GM12864 (cell line): Measurements from ENCODE around the gene TCF7L2.

Source experiments
- DNase-seq: peaks from one replicate; pipeline ENCODE4 v3.0.0-alpha.2; 2011; ENCODE audit warnings: low read depth
- H3K4me3 ChIP-seq: 2 replicates; pipeline ENCODE4 v1.5.1; 2011; ENCODE audit warnings: mild to moderate bottlenecking, low read depth, low read length, control low read depth
- TF ChIP-seq, protein P1 (sequence below): IDR thresholded peaks from 2 replicates; pipeline ENCODE4 v1.5.1; 2011; ENCODE audit warnings: low read depth, mild to moderate bottlenecking, moderate library complexity, low read length, control low read depth, inconsistent platforms; ENCODE audit errors: missing control alignments

TCF7L2 gene

DNA sequence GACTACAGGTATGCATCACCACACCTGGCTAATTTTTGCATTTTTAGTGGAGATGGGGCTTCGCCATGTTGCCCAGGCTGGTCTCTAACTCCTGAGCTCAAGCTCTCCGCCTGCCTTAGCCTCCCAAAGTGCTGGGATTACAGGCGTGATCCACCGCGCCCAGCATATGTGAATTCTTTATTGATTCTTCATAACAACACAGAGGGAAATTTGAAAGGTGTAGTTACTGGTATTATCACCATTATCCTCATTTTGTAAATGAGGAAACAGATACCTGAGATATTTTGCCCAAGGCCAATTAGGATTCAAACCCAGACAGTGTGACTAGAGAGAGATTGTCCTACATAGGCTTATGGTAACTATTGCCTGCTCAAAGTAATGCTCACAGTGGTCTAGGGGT, 22.6 kb downstream of the TCF7L2 start:
- DNase-seq = no peak
- TF ChIP-seq, protein P1, sequence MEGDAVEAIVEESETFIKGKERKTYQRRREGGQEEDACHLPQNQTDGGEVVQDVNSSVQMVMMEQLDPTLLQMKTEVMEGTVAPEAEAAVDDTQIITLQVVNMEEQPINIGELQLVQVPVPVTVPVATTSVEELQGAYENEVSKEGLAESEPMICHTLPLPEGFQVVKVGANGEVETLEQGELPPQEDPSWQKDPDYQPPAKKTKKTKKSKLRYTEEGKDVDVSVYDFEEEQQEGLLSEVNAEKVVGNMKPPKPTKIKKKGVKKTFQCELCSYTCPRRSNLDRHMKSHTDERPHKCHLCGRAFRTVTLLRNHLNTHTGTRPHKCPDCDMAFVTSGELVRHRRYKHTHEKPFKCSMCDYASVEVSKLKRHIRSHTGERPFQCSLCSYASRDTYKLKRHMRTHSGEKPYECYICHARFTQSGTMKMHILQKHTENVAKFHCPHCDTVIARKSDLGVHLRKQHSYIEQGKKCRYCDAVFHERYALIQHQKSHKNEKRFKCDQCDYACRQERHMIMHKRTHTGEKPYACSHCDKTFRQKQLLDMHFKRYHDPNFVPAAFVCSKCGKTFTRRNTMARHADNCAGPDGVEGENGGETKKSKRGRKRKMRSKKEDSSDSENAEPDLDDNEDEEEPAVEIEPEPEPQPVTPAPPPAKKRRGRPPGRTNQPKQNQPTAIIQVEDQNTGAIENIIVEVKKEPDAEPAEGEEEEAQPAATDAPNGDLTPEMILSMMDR = no peak
- H3K4me3 ChIP-seq = no peak overlapping the region

DNA sequence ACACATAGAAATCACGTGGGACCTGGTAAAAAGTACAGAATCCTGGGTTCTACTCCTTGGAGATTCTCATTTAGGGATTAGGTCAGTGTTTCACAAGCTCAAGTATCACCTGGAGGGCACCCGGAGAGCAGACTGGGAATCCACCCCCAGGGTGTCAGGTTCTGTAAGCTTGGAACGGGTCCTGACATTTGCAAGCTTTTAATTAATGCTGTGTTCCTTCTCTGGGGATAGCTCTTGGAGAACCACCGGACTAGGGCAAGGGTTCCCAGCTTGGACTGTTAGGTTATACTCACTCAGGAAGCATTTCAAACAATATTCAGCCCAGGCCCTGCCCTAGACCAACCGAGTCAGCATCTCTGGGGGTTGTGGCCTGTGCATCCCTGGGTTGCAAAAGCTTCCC, 23.0 kb downstream of the TCF7L2 start:
- TF ChIP-seq, protein P1 = no peak
- no peak for DNase-seq
- no peak overlapping the region for H3K4me3 ChIP-seq

DNA sequence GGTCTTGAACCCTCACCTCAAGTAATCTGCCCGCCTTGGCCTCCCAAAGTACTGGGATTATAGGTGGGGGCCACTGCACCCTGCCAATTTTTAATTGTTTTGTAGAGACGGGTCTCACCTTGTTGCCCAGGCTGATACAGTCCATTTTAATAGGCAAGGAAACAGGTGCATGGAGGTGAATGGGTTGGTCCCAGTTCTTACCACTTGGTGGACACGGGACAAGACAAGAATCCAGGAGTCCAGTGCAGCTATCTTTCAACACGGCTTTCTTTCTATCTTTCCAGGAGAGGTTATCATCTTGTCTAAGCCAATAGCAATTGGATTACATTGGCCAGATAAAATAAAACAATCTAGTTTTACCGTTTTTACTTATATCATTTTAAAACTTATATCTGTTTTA, 23.8 kb downstream of the TCF7L2 start:
- TF ChIP-seq, protein P1 = no peak
- DNase-seq = no peak
- no peak overlapping the region for H3K4me3 ChIP-seq

DNA sequence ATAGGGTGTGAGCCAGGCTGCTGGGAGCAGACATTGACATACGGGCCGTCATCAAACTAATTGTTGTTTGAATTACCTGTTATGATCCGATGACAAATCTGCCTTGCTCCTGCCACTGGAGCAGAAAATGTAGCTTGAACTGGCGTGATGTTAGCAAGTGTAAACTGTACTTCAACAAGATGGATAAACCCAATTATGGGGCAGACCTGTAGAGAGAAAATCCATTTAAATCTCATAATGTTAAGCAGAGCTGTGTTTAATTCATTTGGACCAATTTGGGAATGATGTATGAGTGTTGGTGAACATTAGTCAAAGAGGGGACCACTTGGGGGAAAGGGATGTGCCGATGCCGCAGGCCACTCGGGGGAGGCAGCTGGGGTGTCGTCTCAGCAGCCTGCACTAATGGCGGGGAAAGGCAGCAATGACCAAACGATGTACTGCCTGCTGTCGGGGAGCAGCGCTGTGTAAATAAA, 27.4 kb downstream of the TCF7L2 start:
- no peak for DNase-seq
- no peak overlapping the region for H3K4me3 ChIP-seq
- TF ChIP-seq, protein P1 = no peak

DNA sequence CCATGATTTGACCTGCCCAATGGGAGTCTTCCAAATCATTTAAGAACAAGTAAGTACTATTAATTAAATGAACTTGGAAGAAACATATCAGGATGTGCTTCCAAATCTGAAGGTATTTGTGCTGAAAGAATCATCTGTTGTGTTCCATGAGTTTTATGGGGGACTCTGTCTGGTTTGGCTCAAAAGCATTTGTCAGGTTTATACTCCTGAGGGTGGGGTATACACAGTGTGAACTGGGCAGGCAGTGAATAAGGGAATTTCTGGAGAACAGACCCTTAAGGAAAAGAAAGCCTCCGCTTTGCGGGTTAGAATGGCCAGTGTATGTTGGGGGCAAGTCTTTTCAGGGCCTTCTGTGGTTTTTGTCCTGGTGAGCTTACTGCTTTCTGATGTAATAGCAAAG, 29.9 kb downstream of the TCF7L2 start:
- no peak overlapping the region for H3K4me3 ChIP-seq
- DNase-seq = no peak
- TF ChIP-seq, protein P1 = no peak

DNA sequence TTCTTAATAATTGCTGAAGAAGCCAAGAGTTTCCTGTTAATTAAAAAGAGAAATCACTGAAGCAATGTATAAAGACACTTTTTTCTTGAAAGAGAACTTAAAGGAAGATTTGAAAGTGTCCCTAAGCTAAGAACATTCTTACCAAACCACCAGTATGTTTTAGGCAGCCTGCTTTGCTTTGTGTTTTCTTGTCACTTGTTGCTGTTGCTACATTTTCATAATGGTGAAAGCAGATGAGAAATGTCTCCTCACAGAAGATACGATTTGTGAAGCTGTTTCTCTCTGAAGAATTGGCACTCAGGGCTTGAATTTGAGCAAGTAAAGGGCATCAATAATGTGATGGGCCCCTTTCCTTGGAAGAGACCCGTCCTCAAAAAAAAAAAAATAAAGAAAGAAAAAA, 30.9 kb downstream of the TCF7L2 start:
- no peak for DNase-seq
- TF ChIP-seq, protein P1 = no peak
- no peak overlapping the region for H3K4me3 ChIP-seq

DNA sequence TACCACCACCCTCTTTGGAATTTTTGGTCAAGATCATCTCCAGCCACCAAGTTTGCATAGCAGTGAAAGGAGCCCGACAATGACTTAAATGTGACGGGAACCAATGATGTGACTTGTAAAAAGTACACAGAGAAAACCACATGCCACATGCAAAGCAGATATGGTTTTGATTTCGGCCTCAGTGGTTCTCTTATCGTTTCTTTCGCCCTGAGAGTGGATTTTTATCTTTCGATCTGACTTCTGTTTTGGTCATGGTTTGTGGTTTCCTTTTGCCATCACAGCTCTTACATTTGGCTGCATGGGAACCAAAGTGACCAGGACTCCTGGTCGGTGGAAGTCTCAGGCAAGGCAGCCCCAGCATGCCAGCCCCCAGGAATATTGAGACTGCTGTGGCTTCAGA, 31.5 kb downstream of the TCF7L2 start:
- peak; percentile 60 for DNase-seq
- TF ChIP-seq, protein P1 = no peak
- no peak overlapping the region for H3K4me3 ChIP-seq
